Measurements from ENCODE around the gene DCLK1.

DNA sequence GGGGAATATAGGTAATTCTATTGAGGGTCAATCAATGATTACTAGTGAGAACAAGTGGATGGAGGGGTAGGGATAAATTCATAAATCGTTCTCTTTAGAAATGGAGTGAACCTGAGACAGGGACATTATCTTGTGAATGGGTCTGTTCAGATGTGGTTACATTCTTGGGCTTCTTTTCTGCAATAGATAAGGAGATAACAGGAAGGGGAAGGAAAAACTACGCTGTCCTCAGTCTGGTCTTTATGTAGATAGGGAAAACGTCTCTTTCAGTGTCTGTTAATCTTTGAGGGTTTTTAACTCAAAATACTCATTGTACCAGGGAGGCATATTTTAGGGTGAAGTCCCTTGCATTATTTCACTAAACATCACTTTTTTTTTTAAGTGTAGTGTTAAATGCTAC, 388.0 kb downstream of the DCLK1 start:
- TF ChIP-seq, protein P1, sequence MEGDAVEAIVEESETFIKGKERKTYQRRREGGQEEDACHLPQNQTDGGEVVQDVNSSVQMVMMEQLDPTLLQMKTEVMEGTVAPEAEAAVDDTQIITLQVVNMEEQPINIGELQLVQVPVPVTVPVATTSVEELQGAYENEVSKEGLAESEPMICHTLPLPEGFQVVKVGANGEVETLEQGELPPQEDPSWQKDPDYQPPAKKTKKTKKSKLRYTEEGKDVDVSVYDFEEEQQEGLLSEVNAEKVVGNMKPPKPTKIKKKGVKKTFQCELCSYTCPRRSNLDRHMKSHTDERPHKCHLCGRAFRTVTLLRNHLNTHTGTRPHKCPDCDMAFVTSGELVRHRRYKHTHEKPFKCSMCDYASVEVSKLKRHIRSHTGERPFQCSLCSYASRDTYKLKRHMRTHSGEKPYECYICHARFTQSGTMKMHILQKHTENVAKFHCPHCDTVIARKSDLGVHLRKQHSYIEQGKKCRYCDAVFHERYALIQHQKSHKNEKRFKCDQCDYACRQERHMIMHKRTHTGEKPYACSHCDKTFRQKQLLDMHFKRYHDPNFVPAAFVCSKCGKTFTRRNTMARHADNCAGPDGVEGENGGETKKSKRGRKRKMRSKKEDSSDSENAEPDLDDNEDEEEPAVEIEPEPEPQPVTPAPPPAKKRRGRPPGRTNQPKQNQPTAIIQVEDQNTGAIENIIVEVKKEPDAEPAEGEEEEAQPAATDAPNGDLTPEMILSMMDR (IDR thresholded peaks at IDR 0.05) = no peak
- no peak for TF ChIP-seq POLR2A (IDR thresholded peaks at IDR 0.05)
- TF ChIP-seq EP300 (IDR thresholded peaks at IDR 0.05) = no peak

All from tibial nerve (tissue), 4 donors.